Cardiac muscle cell (in vitro differentiated cells and primary cell): ENCODE results near the gene SDHC. TPM values are rescaled to one million over a fixed set of nuclear protein-coding genes. Genes with fewer than 3 reads are reported as not detected.
"Not testable (repeated sequence)": the region's sequence is repeated elsewhere in the genome, so short reads cannot be mapped to it uniquely, and the experiment has no call there.

Experiments
- DNase-seq, 2 donors: peaks; one replicate each; pipeline versions ENCODE4 v3.0.0 to v3.0.0-alpha.2; 2010 to 2017; ENCODE audit warnings: low read depth in 1 of 2, low spot score in 1 of 2
- H3K27ac ChIP-seq: fragments of 200-600 bp; sonication (generic); 2 replicates; pipeline ENCODE4 v1.5.1; 2016
- H3K27me3 ChIP-seq: fragments of 200-600 bp; sonication (generic); 2 replicates; pipeline ENCODE4 v1.6.0; 2016; ENCODE audit warnings: control low read depth
- H3K36me3 ChIP-seq: fragments of 200-600 bp; sonication (generic); 2 replicates; pipeline ENCODE4 v1.5.1; 2016; ENCODE audit warnings: control low read depth
- H3K4me1 ChIP-seq: fragments of 200-600 bp; sonication (generic); 2 replicates; pipeline ENCODE4 v1.8.1; 2017; ENCODE audit warnings: low read depth, mild to moderate bottlenecking, mixed run types
- H3K4me3 ChIP-seq: fragments of 200-600 bp; sonication (generic); 2 replicates; pipeline ENCODE4 v1.5.1; 2016; ENCODE audit warnings: mild to moderate bottlenecking
- H3K9me3 ChIP-seq: fragments of 200-600 bp; sonication (generic); 2 replicates; pipeline ENCODE4 v1.5.1; 2017; ENCODE audit warnings: low read depth, mild to moderate bottlenecking, control low read depth
- polyA plus RNA-seq: library from polyadenylated mRNA; unstranded; fragments of >200 nt; fragmentation: Nextera tagmentation; extraction: Ambion mirVana; gene quantifications from 2 replicates; pipeline ENCODE4 v1.2.1, GENCODE V29; 2016
- total RNA-seq: library from RNA; depleted of rRNA; stranded (reverse); fragments of >200 nt; gene quantifications from 2 replicates; pipeline ENCODE4 v1.2.3, GENCODE V29; 2016
- TF ChIP-seq, protein P1 (sequence below): IDR thresholded peaks from 2 replicates; pipeline ENCODE4 v1.5.1; 2012; ENCODE audit warnings: low read depth, mild to moderate bottlenecking, low read length

SDHC gene
- total and polyA plus RNA-seq, 2 experiments from 2014 or later, result 22.5 to 333 TPM

- Histone ChIP-seq H3K27me3 (no peaks in the 10 kb centered on the region), H3K4me1 (no peaks in the 10 kb centered on the region), H3K36me3 (no peaks in the 10 kb centered on the region), H3K27ac (no peak overlapping the region), H3K9me3 (no peaks in the 10 kb centered on the region), H3K4me3 (no peak overlapping the region)
- TF ChIP-seq, protein P1, sequence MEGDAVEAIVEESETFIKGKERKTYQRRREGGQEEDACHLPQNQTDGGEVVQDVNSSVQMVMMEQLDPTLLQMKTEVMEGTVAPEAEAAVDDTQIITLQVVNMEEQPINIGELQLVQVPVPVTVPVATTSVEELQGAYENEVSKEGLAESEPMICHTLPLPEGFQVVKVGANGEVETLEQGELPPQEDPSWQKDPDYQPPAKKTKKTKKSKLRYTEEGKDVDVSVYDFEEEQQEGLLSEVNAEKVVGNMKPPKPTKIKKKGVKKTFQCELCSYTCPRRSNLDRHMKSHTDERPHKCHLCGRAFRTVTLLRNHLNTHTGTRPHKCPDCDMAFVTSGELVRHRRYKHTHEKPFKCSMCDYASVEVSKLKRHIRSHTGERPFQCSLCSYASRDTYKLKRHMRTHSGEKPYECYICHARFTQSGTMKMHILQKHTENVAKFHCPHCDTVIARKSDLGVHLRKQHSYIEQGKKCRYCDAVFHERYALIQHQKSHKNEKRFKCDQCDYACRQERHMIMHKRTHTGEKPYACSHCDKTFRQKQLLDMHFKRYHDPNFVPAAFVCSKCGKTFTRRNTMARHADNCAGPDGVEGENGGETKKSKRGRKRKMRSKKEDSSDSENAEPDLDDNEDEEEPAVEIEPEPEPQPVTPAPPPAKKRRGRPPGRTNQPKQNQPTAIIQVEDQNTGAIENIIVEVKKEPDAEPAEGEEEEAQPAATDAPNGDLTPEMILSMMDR, result no peak
- no peak for DNase-seq
These were observed 77.4 kb downstream of the SDHC start for GRCh38 chr1:161391611-161392010.

DNA sequence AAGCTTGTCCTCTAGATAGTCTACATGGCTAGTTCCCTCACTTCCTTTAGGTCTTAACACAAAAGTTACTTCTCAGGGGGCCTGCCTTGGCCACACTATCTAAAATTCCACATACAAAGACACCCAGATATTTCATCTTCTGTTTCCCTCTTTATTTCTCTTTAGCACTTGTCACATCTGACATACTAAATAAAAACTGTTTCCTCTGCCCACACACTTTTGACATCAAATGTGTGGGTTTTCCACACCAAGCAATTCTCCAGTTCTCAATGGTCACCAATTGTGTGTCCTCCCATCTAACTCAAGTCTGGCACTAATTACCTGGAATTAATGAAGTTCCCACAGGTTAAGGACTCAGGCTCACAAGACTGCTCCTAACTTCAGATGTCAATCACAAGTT, 79.0 kb downstream of the SDHC start:
- Histone ChIP-seq H3K4me1 (no peaks in the 10 kb centered on the region), H3K4me3 (no peak overlapping the region), H3K27me3 (no peaks in the 10 kb centered on the region), H3K9me3 (no peaks in the 10 kb centered on the region), H3K27ac (no peak overlapping the region), H3K36me3 (no peaks in the 10 kb centered on the region)
- TF ChIP-seq, protein P1, result no peak
- no peak for DNase-seq

DNA sequence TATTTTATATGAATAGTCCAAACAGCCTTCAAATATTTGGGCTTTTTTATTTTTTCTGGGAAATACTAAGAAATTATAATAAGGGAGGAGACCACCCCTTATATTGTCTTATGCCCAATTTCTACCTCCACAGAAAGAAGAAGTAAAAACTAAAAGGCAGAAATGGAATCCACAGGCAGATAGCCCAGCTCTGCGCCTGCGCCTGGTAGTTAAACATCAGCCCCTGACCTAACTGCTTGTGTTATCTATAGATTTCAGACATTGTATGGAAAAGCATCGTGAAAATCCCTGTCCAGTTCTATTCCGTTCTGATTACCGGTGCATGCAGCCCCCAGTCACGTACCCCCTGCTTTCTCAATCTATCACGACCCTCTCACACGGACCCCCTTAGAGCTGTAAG, 82.9 kb downstream of the SDHC start:
- H3K27me3 ChIP-seq, H3K36me3 ChIP-seq, H3K27ac ChIP-seq, H3K4me3 ChIP-seq, DNase-seq, H3K9me3 ChIP-seq, H3K4me1 ChIP-seq: not testable (repeated sequence)

- Histone ChIP-seq H3K4me1 (no peaks in the 10 kb centered on the region), H3K9me3 (no peaks in the 10 kb centered on the region), H3K27ac (peak overlapping the region; percentile 98), H3K36me3 (no peaks in the 10 kb centered on the region), H3K4me3 (peak overlapping the region; percentile 70), H3K27me3 (no peaks in the 10 kb centered on the region)
- TF ChIP-seq, protein P1, result no peak
- DNase-seq, result no peak
These were observed 84.7 kb downstream of the SDHC start for GRCh38 chr1:161398900-161399256.

- Histone ChIP-seq H3K4me3 (peak overlapping the region; percentile 70), H3K27ac (peak overlapping the region; percentile 98), H3K9me3 (no peaks in the 10 kb centered on the region), H3K4me1 (no peaks in the 10 kb centered on the region), H3K27me3 (no peaks in the 10 kb centered on the region), H3K36me3 (no peaks in the 10 kb centered on the region)
- peak; percentile 78 to 93 for DNase-seq
- TF ChIP-seq, protein P1, result peak; percentile 49
These were observed 85.2 kb downstream of the SDHC start for GRCh38 chr1:161399257-161399998.

GRCh38 chr1:161402446-161402845, 88.3 kb downstream of the SDHC start:
- no peak for DNase-seq
- H3K9me3 ChIP-seq, result no peaks in the 10 kb centered on the region
- TF ChIP-seq, protein P1, result no peak
- H3K4me3 ChIP-seq, result no peak overlapping the region
- H3K27ac ChIP-seq, result no peak overlapping the region
- no peaks in the 10 kb centered on the region for H3K4me1 ChIP-seq
- no peaks in the 10 kb centered on the region for H3K27me3 ChIP-seq
- H3K36me3 ChIP-seq, result no peaks in the 10 kb centered on the region
